Lung (tissue), 12 donors: ENCODE measurements around the gene CABP7. TPM values are rescaled to one million over a fixed set of nuclear protein-coding genes. Genes with fewer than 3 reads are reported as not detected.

Experiments
- ATAC-seq: fragments of 200-7000 bp; cut with Tn5 transposase; one replicate; pipeline ENCODE4 v1.9.1; 2020; ENCODE audit warnings: moderate number of reproducible peaks; ENCODE audit not compliant: insufficient read depth, low FRiP score
- DNase-seq, 3 donors: peaks; one replicate each; pipeline ENCODE4 v3.0.0-alpha.2; 2013 to 2017
- H3K27ac ChIP-seq, 2 donors: one replicate each; pipeline ENCODE4 v1.5.1; 2013; ENCODE audit warnings: mild to moderate bottlenecking in 2 of 2, moderate library complexity in 2 of 2, control low read depth in 1 of 2, inconsistent platforms in 1 of 2, low read depth in 1 of 2, low read length in 1 of 2
- H3K27me3 ChIP-seq, 3 donors: one replicate each; pipeline ENCODE4 v1.5.1; 2013; ENCODE audit warnings: low read length in 2 of 3; ENCODE audit not compliant: control insufficient read depth in 3 of 3, insufficient read depth in 3 of 3
- H3K36me3 ChIP-seq, 4 donors: one replicate each; pipeline ENCODE4 v1.5.1; 2013; ENCODE audit warnings: low read length in 4 of 4, mild to moderate bottlenecking in 1 of 4, moderate library complexity in 1 of 4; ENCODE audit not compliant: control insufficient read depth in 4 of 4, insufficient read depth in 4 of 4
- H3K4me1 ChIP-seq, 5 donors: one replicate each; pipeline ENCODE4 v1.5.1; 2013; ENCODE audit warnings: low read length in 5 of 5, mild to moderate bottlenecking in 2 of 5, moderate library complexity in 1 of 5; ENCODE audit not compliant: control insufficient read depth in 5 of 5, insufficient read depth in 5 of 5
- H3K4me3 ChIP-seq: one replicate; pipeline ENCODE4 v1.5.1; 2013; ENCODE audit warnings: mild to moderate bottlenecking, control low read depth, moderate library complexity
- H3K9ac ChIP-seq, 2 donors: one replicate each; pipeline ENCODE4 v1.5.1; 2013; ENCODE audit warnings: low read length in 2 of 2, control low read depth in 1 of 2; ENCODE audit not compliant: insufficient read depth in 1 of 2
- H3K9me3 ChIP-seq, 4 donors: one replicate each; pipeline ENCODE4 v1.5.1; 2013; ENCODE audit warnings: low read length in 3 of 4, mild to moderate bottlenecking in 1 of 4, moderate library complexity in 1 of 4; ENCODE audit not compliant: control insufficient read depth in 4 of 4, insufficient read depth in 3 of 4
- CTCF ChIP-seq: IDR thresholded peaks from 2 replicates; pipeline ENCODE4 v1.5.1; 2012; ENCODE audit warnings: mild to moderate bottlenecking; ENCODE audit errors: control extremely low read depth, extremely low read depth
- WGBS, 2 donors: extraction: QIAGEN DNeasy Blood & Tissue Kit; methylation state at CpG; one replicate each; pipeline ENCODE4 v1.1.7; 2013; 5-methylcytosine and 5-hydroxymethylcytosine counted together
- polyA plus RNA-seq, 2 donors: library from polyadenylated mRNA; stranded (reverse); fragments of 200-250 nt; gene quantifications; one replicate each; pipeline ENCODE4 v1.2.1, GENCODE V29; 2013
- total RNA-seq, 2 donors: library from RNA; depleted of rRNA in 1 of 2; stranded (reverse); fragments of >200 nt in 1 of 2; gene quantifications; one replicate each; pipeline ENCODE4 v1.2.1, GENCODE V29; 2014 to 2021
- donor health status: control.
- donor health status: control.
- donor health status: Bipolar disorder and iron deficiency.
- donor health status: healthy.
- donor health status: DM: yes; HTN: yes; CAD: no.

CABP7 gene
- total and polyA plus RNA-seq, 4 donors, result 0.05 to 0.12 (median 0.06) TPM; not detected in 1

- no peak overlapping the region for H3K9ac ChIP-seq
- TF ChIP-seq CTCF, result no peak
- no peak overlapping the region for H3K4me3 ChIP-seq
- ATAC-seq (no peak), DNase-seq (no peak)
- peaks cover 0 to 9% (median 0%) of the 10 kb centered on the region in 4 donors for H3K36me3 ChIP-seq
- no peaks in the 10 kb centered on the region for H3K27me3 ChIP-seq
- WGBS, 2 donors, result 93 to 96% methylated on average over 9 of the region's 9 CpGs
- H3K27ac ChIP-seq, result no peak overlapping the region
- no peaks in the 10 kb centered on the region for H3K9me3 ChIP-seq
- no peaks in the 10 kb centered on the region for H3K4me1 ChIP-seq
These were observed 36.1 kb downstream of the CABP7 start for GRCh38 chr22:29755889-29756288.

- Histone ChIP-seq H3K27me3 (no peaks in the 10 kb centered on the region), H3K4me1 (no peaks in the 10 kb centered on the region), H3K9me3 (no peaks in the 10 kb centered on the region), H3K27ac (no peak overlapping the region), H3K36me3 (peaks cover 0 to 9% (median 0%) of the 10 kb centered on the region in 4 donors), H3K4me3 (no peak overlapping the region), H3K9ac (no peak overlapping the region)
- TF ChIP-seq CTCF, result no peak
- 88 to 92% methylated on average over 7 of the region's 7 CpGs for WGBS, 2 donors
- ATAC-seq, result no peak
- DNase-seq, result no peak
These were observed 36.5 kb downstream of the CABP7 start for GRCh38 chr22:29756341-29756740.

- no peak for DNase-seq
- TF ChIP-seq CTCF, result no peak
- ATAC-seq, result no peak
- no peaks in the 10 kb centered on the region for H3K4me1 ChIP-seq
- 80 to 92% methylated on average over 3 of the region's 3 CpGs for WGBS, 2 donors
- peaks cover 0 to 8% (median 0%) of the 10 kb centered on the region in 4 donors for H3K36me3 ChIP-seq
- no peak overlapping the region for H3K9ac ChIP-seq
- H3K27me3 ChIP-seq, result no peaks in the 10 kb centered on the region
- no peak overlapping the region for H3K27ac ChIP-seq
- H3K4me3 ChIP-seq, result no peak overlapping the region
- no peaks in the 10 kb centered on the region for H3K9me3 ChIP-seq
These were observed 37.3 kb downstream of the CABP7 start for GRCh38 chr22:29757096-29757495.

GRCh38 chr22:29758068-29758622 is 38.3 kb downstream of the CABP7 start:
- H3K4me3 ChIP-seq, result no peak overlapping the region
- ATAC-seq, result no peak
- peaks cover 0 to 5% (median 0%) of the 10 kb centered on the region in 4 donors for H3K36me3 ChIP-seq
- DNase-seq, result no peak
- H3K27me3 ChIP-seq, result no peaks in the 10 kb centered on the region
- no peaks in the 10 kb centered on the region for H3K4me1 ChIP-seq
- H3K27ac ChIP-seq, result no peak overlapping the region
- 89 to 94% methylated on average over 7 of the region's 7 CpGs for WGBS, 2 donors
- no peak overlapping the region for H3K9ac ChIP-seq
- H3K9me3 ChIP-seq, result no peaks in the 10 kb centered on the region
- no peak for TF ChIP-seq CTCF
